GM12873 (cell line): ENCODE data around the gene PIH1D1.

ENCODE experiments used
- CTCF ChIP-seq: IDR thresholded peaks from 2 replicates; pipeline ENCODE4 v1.5.1; 2012; ENCODE audit warnings: low read depth, mild to moderate bottlenecking, moderate library complexity, low read length, control low read depth; ENCODE audit not compliant: insufficient read depth; ENCODE audit errors: missing control alignments

PIH1D1 gene

GRCh38 chr19:49417088-49417487, 34.5 kb downstream of the PIH1D1 start:
- no peak for TF ChIP-seq CTCF

- TF ChIP-seq CTCF, result no peak
Observed at GRCh38 chr19:49415810-49416200, 35.8 kb downstream of the PIH1D1 start.

- TF ChIP-seq CTCF, result no peak
Observed at GRCh38 chr19:49415102-49415809, 36.4 kb downstream of the PIH1D1 start.

GRCh38 chr19:49414256-49414655, 37.4 kb downstream of the PIH1D1 start:
- TF ChIP-seq CTCF, result no peak

- no peak for TF ChIP-seq CTCF
Observed at GRCh38 chr19:49413348-49413747, 38.3 kb downstream of the PIH1D1 start.

- no peak for TF ChIP-seq CTCF
Observed at GRCh38 chr19:49411681-49412326, 39.8 kb downstream of the PIH1D1 start.

GRCh38 chr19:49409441-49410029, 42.1 kb downstream of the PIH1D1 start:
- no peak for TF ChIP-seq CTCF
